ENCODE measurements around the gene PRDM16.

The PRDM16 gene

DNA sequence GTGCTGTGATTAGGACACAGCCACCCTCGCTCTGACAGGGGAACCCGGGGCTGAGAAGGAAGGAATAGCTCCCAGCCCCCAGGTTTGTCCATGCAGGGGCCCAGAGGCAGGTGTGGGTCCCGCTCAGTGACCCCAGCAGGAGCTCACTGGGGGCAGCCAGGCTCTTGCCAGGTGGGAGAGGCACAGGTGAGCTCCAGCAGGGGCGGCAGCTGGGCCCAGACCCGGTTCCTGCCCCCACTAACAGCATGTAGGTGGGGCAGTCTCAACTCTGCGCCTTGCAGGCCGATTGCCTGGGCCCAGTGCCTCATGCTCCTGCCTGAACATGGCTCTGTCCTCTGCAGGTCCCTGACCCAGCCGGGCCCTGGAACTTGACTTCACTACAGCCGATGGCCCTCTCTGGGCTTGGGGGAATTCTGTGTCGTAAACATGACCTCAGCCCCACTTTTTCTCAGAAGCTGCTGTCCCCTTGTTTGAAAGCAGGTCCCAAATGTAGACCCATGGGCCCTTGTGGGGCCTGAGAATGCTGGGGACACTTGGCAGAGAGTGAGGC, 127.0 kb downstream of the PRDM16 start:
- Mint-ChIP-seq H3K27ac (no peak overlapping the region), H3K4me1 (no peaks in the 10 kb centered on the region), H3K9me3 (no peaks in the 10 kb centered on the region), H3K27me3 (no peaks in the 10 kb centered on the region), H3K36me3 (no peaks in the 10 kb centered on the region), H3K4me3 (no peak overlapping the region)
- DNase-seq = no peak
- CTCF ChIA-PET = no interaction called here

DNA sequence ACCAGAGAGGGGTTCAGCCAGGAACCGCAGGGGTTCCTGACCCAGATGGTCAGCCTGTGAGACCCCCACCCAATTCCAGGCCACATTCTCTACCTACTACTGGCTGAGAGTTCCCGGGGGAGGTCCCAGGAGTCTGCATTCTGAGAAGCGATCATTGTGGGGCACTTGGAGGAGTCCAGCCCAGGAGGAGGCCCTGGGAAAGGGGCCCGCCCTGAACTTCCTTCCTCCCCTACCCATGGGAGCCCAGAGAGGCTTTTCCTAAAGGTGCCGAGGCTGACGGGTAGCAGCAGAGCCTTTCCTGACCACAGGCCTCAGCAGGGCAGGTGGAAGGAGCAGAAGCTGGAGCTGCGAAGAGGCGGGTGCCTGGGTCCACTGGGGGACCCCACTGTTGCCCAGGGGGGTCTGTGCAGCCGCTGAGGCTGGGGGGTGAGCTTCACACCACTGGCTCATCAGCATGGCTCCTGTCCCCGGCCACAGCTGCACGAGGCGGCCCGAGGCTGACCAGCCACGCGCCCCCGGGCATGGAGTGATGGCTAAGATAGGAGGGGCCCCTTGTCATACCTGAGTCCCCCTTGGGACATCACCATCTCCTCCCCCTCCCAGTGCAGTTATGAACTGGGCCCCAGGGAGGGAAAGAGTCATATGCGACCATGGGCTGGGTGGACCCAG, 127.7 kb downstream of the PRDM16 start:
- no peak overlapping the region for H3K27ac Mint-ChIP-seq
- H3K9me3 Mint-ChIP-seq = no peaks in the 10 kb centered on the region
- CTCF ChIA-PET = no interaction called here
- DNase-seq = no peak
- no peaks in the 10 kb centered on the region for H3K36me3 Mint-ChIP-seq
- H3K4me3 Mint-ChIP-seq = no peak overlapping the region
- H3K27me3 Mint-ChIP-seq = no peaks in the 10 kb centered on the region
- no peaks in the 10 kb centered on the region for H3K4me1 Mint-ChIP-seq

DNA sequence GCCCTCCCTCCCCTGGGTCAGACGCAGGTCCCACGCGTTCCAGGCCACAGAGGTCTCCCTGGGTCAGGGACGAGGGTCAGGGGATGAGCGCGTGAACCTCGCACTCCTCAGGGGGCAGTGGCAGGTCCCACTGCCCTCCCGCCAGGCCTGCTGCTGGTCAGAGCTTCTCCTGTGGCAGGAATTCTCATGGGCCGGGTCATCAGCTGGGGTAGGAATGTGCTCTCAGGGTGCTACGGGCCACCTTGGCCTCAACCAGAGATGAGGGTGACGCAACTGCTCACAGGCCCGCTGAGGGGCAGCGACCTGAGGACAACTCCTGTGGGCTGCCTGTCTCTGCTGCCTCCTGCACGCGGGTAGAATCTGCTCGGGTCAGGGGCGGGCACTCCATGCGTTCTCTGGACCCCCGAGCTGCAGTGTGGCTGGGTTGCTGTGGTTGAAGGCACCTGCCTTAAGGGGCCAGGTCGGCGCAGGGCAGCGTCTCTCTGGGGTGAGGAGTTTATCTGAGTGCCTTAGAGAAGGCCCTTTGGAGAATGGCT, 128.8 kb downstream of the PRDM16 start:
- no peak overlapping the region for H3K4me3 Mint-ChIP-seq
- no peaks in the 10 kb centered on the region for H3K9me3 Mint-ChIP-seq
- H3K36me3 Mint-ChIP-seq = no peaks in the 10 kb centered on the region
- no peak for DNase-seq
- CTCF ChIA-PET = no interaction called here
- no peaks in the 10 kb centered on the region for H3K27me3 Mint-ChIP-seq
- H3K27ac Mint-ChIP-seq = no peak overlapping the region
- H3K4me1 Mint-ChIP-seq = no peaks in the 10 kb centered on the region

- no peaks in the 10 kb centered on the region for H3K27me3 Mint-ChIP-seq
- H3K4me1 Mint-ChIP-seq = no peaks in the 10 kb centered on the region
- H3K9me3 Mint-ChIP-seq = no peaks in the 10 kb centered on the region
- H3K27ac Mint-ChIP-seq = no peak overlapping the region
- no peak overlapping the region for H3K4me3 Mint-ChIP-seq
- H3K36me3 Mint-ChIP-seq = no peaks in the 10 kb centered on the region
- no peak for DNase-seq
- CTCF ChIA-PET = no interaction called here
These were observed 129.6 kb downstream of the PRDM16 start for GRCh38 chr1:3198371-3199271.

GRCh38 chr1:3204725-3205124, 135.7 kb downstream of the PRDM16 start:
- Mint-ChIP-seq H3K4me1 (no peaks in the 10 kb centered on the region), H3K27me3 (no peaks in the 10 kb centered on the region), H3K4me3 (no peak overlapping the region), H3K27ac (no peak overlapping the region), H3K36me3 (no peaks in the 10 kb centered on the region), H3K9me3 (no peaks in the 10 kb centered on the region)
- no peak for DNase-seq
- CTCF ChIA-PET = no interaction called here

- CTCF ChIA-PET = no interaction called here
- no peaks in the 10 kb centered on the region for H3K36me3 Mint-ChIP-seq
- DNase-seq = no peak
- no peak overlapping the region for H3K4me3 Mint-ChIP-seq
- H3K9me3 Mint-ChIP-seq = no peaks in the 10 kb centered on the region
- H3K27me3 Mint-ChIP-seq = no peaks in the 10 kb centered on the region
- no peaks in the 10 kb centered on the region for H3K4me1 Mint-ChIP-seq
- no peak overlapping the region for H3K27ac Mint-ChIP-seq
These were observed 136.8 kb downstream of the PRDM16 start for GRCh38 chr1:3205815-3206214.

DNA sequence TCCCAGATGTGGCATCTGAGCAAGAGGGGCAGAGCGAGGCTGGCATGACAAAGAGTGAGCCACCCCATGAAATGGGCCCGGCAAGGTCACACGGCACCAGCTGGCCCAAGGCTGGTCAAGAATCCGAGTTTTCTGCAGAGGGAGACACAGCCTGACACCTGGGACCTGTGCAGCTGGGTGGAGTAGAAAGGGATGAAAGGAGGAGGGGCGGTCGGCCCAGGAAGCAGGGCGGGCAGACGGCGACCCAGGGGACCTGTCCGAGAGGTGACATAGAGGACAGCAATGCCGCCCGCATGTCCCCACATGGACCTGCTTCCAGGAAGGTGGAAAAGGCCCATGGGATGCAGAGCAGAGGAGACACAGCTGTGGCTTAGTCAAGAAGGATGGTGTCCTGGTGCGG, 137.7 kb downstream of the PRDM16 start:
- H3K27ac Mint-ChIP-seq = no peak overlapping the region
- no peaks in the 10 kb centered on the region for H3K27me3 Mint-ChIP-seq
- no peaks in the 10 kb centered on the region for H3K36me3 Mint-ChIP-seq
- CTCF ChIA-PET = no interaction called here
- no peaks in the 10 kb centered on the region for H3K4me1 Mint-ChIP-seq
- H3K4me3 Mint-ChIP-seq = no peak overlapping the region
- no peak for DNase-seq
- H3K9me3 Mint-ChIP-seq = no peaks in the 10 kb centered on the region

DNA sequence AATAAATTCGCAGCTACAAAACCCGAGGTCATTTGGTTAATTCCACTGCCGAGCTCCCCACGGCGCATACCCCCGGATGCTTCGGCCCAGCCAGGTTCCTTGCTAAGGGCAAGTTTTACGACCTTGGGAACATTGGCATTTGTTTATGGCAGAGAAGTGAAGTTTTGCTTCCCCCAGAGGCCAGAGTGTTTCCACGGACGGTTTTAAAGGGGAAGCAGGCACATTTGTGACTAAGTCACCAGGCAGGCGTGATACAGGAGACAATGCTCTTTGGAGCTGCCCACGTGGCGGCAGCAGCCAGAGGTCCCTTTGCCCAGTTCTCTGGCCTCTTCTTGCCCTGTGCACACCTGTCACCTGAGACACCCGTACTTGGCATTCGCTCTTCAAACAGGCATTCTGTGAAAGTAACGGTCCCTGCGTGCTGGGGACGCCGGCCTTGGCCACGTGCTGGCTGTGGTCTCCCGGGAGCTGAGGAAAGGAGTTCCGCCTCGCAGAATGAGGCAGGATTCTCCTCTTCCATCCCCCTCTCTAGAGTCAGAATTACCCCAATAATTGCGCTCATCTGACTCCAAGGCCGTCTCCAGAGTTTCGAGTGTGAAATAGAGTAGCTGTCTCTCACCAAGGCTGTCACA, 138.3 kb downstream of the PRDM16 start:
- Mint-ChIP-seq H3K9me3 (no peaks in the 10 kb centered on the region), H3K4me3 (no peak overlapping the region), H3K27me3 (no peaks in the 10 kb centered on the region), H3K4me1 (no peaks in the 10 kb centered on the region), H3K36me3 (no peaks in the 10 kb centered on the region), H3K27ac (no peak overlapping the region)
- DNase-seq = no peak
- CTCF ChIA-PET = no interaction called here

GRCh38 chr1:3208819-3209200, 139.8 kb downstream of the PRDM16 start:
- H3K4me3 Mint-ChIP-seq = no peak overlapping the region
- no peaks in the 10 kb centered on the region for H3K4me1 Mint-ChIP-seq
- CTCF ChIA-PET = no interaction called here
- no peak for DNase-seq
- H3K27ac Mint-ChIP-seq = no peak overlapping the region
- H3K9me3 Mint-ChIP-seq = no peaks in the 10 kb centered on the region
- no peaks in the 10 kb centered on the region for H3K36me3 Mint-ChIP-seq
- no peaks in the 10 kb centered on the region for H3K27me3 Mint-ChIP-seq

DNA sequence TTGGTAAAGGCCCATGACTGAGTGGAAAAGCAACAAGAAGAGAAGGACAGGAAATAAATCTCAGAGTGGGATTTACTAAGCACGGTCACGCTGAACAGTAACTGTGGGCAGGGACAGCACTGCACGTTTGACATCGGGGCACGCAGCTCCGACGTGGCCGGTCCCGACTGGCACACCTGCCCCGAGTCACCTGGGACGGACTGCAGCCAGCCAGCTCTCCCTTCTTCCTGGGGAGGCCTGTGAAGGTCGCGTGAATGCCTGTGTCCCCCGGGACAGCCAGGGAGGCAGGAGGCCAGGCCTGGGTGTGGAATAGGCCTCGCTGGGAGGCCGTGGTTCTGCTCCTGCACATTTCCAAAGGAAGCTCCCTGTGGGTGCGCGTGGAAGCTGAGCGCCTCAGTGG, 140.2 kb downstream of the PRDM16 start:
- H3K4me3 Mint-ChIP-seq = no peak overlapping the region
- H3K36me3 Mint-ChIP-seq = no peaks in the 10 kb centered on the region
- H3K27ac Mint-ChIP-seq = no peak overlapping the region
- CTCF ChIA-PET = no interaction called here
- no peaks in the 10 kb centered on the region for H3K27me3 Mint-ChIP-seq
- no peak for DNase-seq
- H3K4me1 Mint-ChIP-seq = no peaks in the 10 kb centered on the region
- no peaks in the 10 kb centered on the region for H3K9me3 Mint-ChIP-seq

DNA sequence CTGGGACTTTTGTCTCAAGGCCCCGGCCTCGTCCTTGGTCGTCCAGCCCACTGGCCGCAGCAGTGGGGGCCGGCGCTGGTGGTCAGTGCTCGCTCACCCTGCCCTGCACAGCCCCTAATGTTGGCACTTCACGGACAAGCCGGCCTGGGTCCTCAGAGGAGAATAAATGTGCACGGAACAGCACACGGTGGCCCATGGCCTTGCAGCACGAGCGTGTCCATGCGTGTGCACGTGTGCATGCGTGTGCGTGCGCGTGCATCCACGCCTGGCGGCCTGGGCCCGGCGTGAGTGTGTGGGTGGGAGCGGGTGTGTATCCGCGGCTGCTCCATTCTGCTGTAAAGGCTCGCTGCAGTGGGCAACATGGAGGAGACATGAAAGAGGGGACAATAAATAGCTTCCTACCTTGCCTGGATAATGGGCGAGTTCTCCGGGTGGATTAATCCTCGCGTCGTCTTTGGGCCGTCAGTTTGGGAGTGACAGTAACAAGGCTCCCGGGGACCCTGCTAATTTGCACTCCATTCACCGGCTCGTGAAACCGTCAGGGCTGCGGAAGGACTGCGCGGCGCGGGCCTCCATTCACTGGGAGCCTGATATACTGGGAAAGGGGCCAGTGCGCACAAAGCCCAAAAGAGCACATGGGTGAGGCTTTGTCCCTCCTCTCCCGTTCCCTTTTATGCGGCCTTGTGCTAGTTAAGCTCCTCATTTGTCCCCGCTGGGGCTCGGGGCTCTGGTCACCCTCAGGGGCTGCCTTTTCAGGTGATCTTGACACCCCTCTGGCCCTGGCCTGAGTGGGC, 142.8 kb downstream of the PRDM16 start:
- H3K27ac Mint-ChIP-seq = no peak overlapping the region
- H3K4me1 Mint-ChIP-seq = no peaks in the 10 kb centered on the region
- no peak for DNase-seq
- H3K36me3 Mint-ChIP-seq = no peaks in the 10 kb centered on the region
- no peaks in the 10 kb centered on the region for H3K9me3 Mint-ChIP-seq
- H3K4me3 Mint-ChIP-seq = no peak overlapping the region
- no peaks in the 10 kb centered on the region for H3K27me3 Mint-ChIP-seq
- CTCF ChIA-PET = no interaction called here

DNA sequence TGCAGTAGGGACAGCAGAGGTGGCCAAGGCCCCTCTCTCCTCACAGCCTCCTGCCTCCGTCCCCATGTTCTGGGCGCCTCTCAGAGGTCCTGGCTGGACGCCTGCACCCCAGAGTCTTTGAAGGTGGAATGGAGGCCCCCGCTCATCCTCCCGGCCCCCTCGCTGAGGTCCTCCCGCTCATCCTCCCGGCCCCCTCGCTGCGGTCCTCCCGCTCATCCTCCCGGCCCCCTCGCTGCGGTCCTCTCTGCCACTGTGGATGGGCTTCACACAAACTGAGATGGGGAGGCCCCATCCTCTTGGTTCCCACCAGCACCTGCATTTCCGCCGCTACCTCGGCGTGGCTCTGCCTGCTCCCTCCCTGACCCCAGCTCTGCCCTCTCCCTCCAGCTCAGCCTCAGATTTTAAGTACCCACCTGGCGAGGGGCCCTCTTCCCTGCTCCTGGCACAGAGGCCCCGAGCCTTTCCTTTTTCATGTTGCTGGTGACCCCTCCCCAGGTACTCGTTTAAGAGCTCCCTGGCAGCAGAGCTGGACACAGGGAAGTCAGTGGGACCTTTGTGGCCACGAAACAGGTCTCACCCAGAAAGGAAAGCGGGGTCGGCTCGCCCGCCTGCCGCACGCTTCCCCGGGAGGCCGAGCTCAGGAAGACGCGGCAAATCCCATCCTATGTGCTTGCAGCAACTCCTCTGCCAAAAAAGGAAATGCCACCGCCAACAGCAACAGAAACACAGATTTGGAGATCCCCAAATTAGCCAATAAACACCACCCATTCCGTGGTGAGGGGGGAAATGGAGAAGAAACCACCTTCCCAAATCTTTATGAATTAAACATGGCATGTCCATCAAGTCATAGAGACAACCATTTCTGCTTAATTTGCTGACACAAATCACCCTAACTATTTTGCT, 143.7 kb downstream of the PRDM16 start:
- H3K36me3 Mint-ChIP-seq = no peaks in the 10 kb centered on the region
- no peak overlapping the region for H3K4me3 Mint-ChIP-seq
- CTCF ChIA-PET = no interaction called here
- no peak overlapping the region for H3K27ac Mint-ChIP-seq
- peaks cover 4% of the 10 kb centered on the region for H3K27me3 Mint-ChIP-seq
- no peaks in the 10 kb centered on the region for H3K4me1 Mint-ChIP-seq
- no peaks in the 10 kb centered on the region for H3K9me3 Mint-ChIP-seq
- DNase-seq = no peak

GRCh38 chr1:3213730-3214129, 144.7 kb downstream of the PRDM16 start:
- H3K9me3 Mint-ChIP-seq = no peaks in the 10 kb centered on the region
- no peak overlapping the region for H3K4me3 Mint-ChIP-seq
- CTCF ChIA-PET = no interaction called here
- H3K27ac Mint-ChIP-seq = no peak overlapping the region
- no peaks in the 10 kb centered on the region for H3K36me3 Mint-ChIP-seq
- H3K4me1 Mint-ChIP-seq = no peaks in the 10 kb centered on the region
- H3K27me3 Mint-ChIP-seq = peaks cover 7% of the 10 kb centered on the region
- DNase-seq = no peak

Measured in activated naive CD4-positive, alpha-beta T cell treated with anti-CD3 and anti-CD28 coated beads, Interleukin-2, amount 10 ng/mL, durations not matched to agents 7 days and 5 days (primary cell).